A549 treated with AZD2906 at 1 μM for 4 hours (cell line): ENCODE data around the gene PARK7. TPM values are rescaled to one million over a fixed set of nuclear protein-coding genes. Genes with fewer than 3 reads are reported as not detected.

Source experiments
- total RNA-seq: library from RNA; stranded (reverse); fragments of 200-300 nt; extraction: Qiagen RNA extraction; gene quantifications from 5 replicates; pipeline ENCODE4 v1.2.3, GENCODE V29; 2022

PARK7 gene
- total RNA-seq, result 342 to 376 TPM (median 347 TPM) in 5 replicates

GRCh38 chr1:7961216-7962013 is at the start of gene PARK7:
PARK7 (plus strand) TSS chr1:7961711; CDS start chr1:7962786, 1,075 bp downstream.

GRCh38 chr1:7940745-7941436 is 20.6 kb upstream of the PARK7 start, which contains the start of gene TNFRSF9:
TNFRSF9 (minus strand) TSS chr1:7940839; CDS start chr1:7939994, 845 bp downstream.

GRCh38 chr1:8026153-8026975 is 64.9 kb downstream of the PARK7 start, which contains the start of gene ERRFI1:
ERRFI1 (minus strand) TSS chr1:8026309; CDS start chr1:8015619, 10,690 bp downstream.

Other genes starting within 250 kb of the PARK7 start
- gene VAMP3, start 190.4 kb upstream of the PARK7 start, total RNA-seq, result 65.3 to 77.7 TPM (median 71.9 TPM) in 5 replicates
- gene PER3, start 177.4 kb upstream of the PARK7 start, total RNA-seq, result 0.74 to 0.92 TPM (median 0.77 TPM) in 5 replicates
- 0.18 TPM in 1 of 5 replicates, not detected in the others for gene UTS2, start 108.6 kb upstream of the PARK7 start, total RNA-seq
- gene TNFRSF9, start 20.9 kb upstream of the PARK7 start, total RNA-seq, result 1.8 to 3.2 TPM (median 2.3 TPM) in 5 replicates
- gene ERRFI1, start 64.6 kb downstream of the PARK7 start, total RNA-seq, result 207 to 260 TPM (median 238 TPM) in 5 replicates